Liver (tissue), 9 donors: ENCODE data around the gene NGB. TPM values are rescaled to one million over a fixed set of nuclear protein-coding genes. Genes with fewer than 3 reads are reported as not detected.

Experiments
- DNase-seq: peaks from one replicate; pipeline ENCODE4 v3.0.0-alpha.2; 2017; ENCODE audit warnings: low spot score
- H3K27ac ChIP-seq, 2 donors: one replicate each; pipeline ENCODE4 v1.7.0; 2013; ENCODE audit warnings: inconsistent platforms in 2 of 2, low read length in 2 of 2, control low read depth in 1 of 2, low read depth in 1 of 2, mild to moderate bottlenecking in 1 of 2
- H3K27me3 ChIP-seq, 4 donors: one replicate each; pipeline versions ENCODE4 v1.6.1 to v1.7.0; 2013; ENCODE audit warnings: low read length in 3 of 4, inconsistent platforms in 1 of 4, mild to moderate bottlenecking in 1 of 4, moderate library complexity in 1 of 4; ENCODE audit not compliant: control insufficient read depth in 4 of 4, insufficient read depth in 4 of 4
- H3K36me3 ChIP-seq, 4 donors: one replicate each; pipeline versions ENCODE4 v1.6.1 to v1.7.0; 2013; ENCODE audit warnings: low read length in 3 of 4, mild to moderate bottlenecking in 3 of 4, low read depth in 1 of 4, moderate library complexity in 1 of 4; ENCODE audit not compliant: control insufficient read depth in 4 of 4, insufficient read depth in 3 of 4
- H3K4me1 ChIP-seq, 4 donors: one replicate each; pipeline versions ENCODE4 v1.6.1 to v1.7.0; 2013; ENCODE audit warnings: low read length in 3 of 4, mild to moderate bottlenecking in 3 of 4, moderate library complexity in 1 of 4; ENCODE audit not compliant: control insufficient read depth in 4 of 4, insufficient read depth in 4 of 4
- H3K4me3 ChIP-seq, 3 donors: one replicate each; pipeline versions ENCODE4 v1.6.1 to v1.7.0; 2013; ENCODE audit warnings: low read length in 3 of 3, control low read depth in 1 of 3, low read depth in 1 of 3, mild to moderate bottlenecking in 1 of 3
- H3K9ac ChIP-seq, 2 donors: one replicate each; pipeline ENCODE4 v1.7.0; 2013; ENCODE audit warnings: low read length in 2 of 2, mild to moderate bottlenecking in 2 of 2, moderate library complexity in 2 of 2, control low read depth in 1 of 2, low read depth in 1 of 2
- H3K9me3 ChIP-seq, 4 donors: one replicate each; pipeline versions ENCODE4 v1.6.1 to v1.7.0; 2013; ENCODE audit warnings: low read length in 3 of 4; ENCODE audit not compliant: control insufficient read depth in 4 of 4
- FOXA1 ChIP-seq: IDR thresholded peaks from 2 replicates; pipeline ENCODE4 v1.6.1; 2016; ENCODE audit warnings: antibody characterized with exemption
- FOXA2 ChIP-seq: IDR thresholded peaks from 2 replicates; pipeline ENCODE4 v1.6.1; 2016; ENCODE audit warnings: antibody characterized with exemption
- JUND ChIP-seq, 2 donors: IDR thresholded peaks; 2 replicates each; pipeline ENCODE4 v1.6.1; 2016; ENCODE audit warnings: antibody characterized with exemption in 2 of 2
- RAD21 ChIP-seq, 2 donors: IDR thresholded peaks; 2 replicates each; pipeline ENCODE4 v1.6.1; 2016; ENCODE audit warnings: antibody characterized with exemption in 2 of 2, mild to moderate bottlenecking in 2 of 2
- RXRA ChIP-seq, 2 donors: IDR thresholded peaks; 2 replicates each; pipeline ENCODE4 v1.6.1; 2017 to 2018; ENCODE audit warnings: antibody characterized with exemption in 2 of 2, mild to moderate bottlenecking in 1 of 2
- SP1 ChIP-seq: IDR thresholded peaks from 2 replicates; pipeline ENCODE4 v1.6.1; 2018; ENCODE audit warnings: antibody characterized with exemption, mild to moderate bottlenecking
- YY1 ChIP-seq: IDR thresholded peaks from 2 replicates; pipeline ENCODE4 v1.6.1; 2016; ENCODE audit warnings: antibody characterized with exemption, mild to moderate bottlenecking
- WGBS: extraction: QIAGEN DNeasy Blood & Tissue Kit; methylation state at CpG from one replicate; pipeline ENCODE4 v1.1.7; 2013; 5-methylcytosine and 5-hydroxymethylcytosine counted together
- polyA plus RNA-seq, 2 donors: library from polyadenylated mRNA; stranded (reverse) in 1 of 2; unstranded in 1 of 2; fragments of 200-250 nt in 1 of 2; fragments of >200 nt in 1 of 2; fragmentation: Nextera tagmentation in 1 of 2; extraction: Ambion mirVana in 1 of 2; gene quantifications; one replicate each; pipeline versions ENCODE4 v1.2.1 to v1.2.3, GENCODE V29; 2013 to 2015
- total RNA-seq, 2 donors: library from RNA; depleted of rRNA; stranded (reverse); fragments of >200 nt; gene quantifications; one replicate each; pipeline ENCODE4 v1.2.3, GENCODE V29; 2014
- TF ChIP-seq, protein P1 (sequence below): IDR thresholded peaks from 2 replicates; pipeline ENCODE4 v1.6.1; 2016; ENCODE audit warnings: antibody characterized with exemption
- TF ChIP-seq, protein P2 (sequence below): fragments of 150-350 bp; IDR thresholded peaks from 2 replicates; pipeline ENCODE4 v1.5.1; 2017; ENCODE audit warnings: improper control_type of control experiment, low read depth, low read length; ENCODE audit not compliant: missing input control
- TF ChIP-seq, protein P3 (sequence below): IDR thresholded peaks from 2 replicates; pipeline ENCODE4 v1.6.1; 2016; ENCODE audit warnings: antibody characterized with exemption, mild to moderate bottlenecking
- TF ChIP-seq, protein P4 (sequence below): IDR thresholded peaks from 2 replicates; pipeline ENCODE4 v1.6.1; 2016; ENCODE audit warnings: antibody characterized with exemption
- donor health status: healthy.
- donor health status: healthy.
- donor health status: healthy.
- donor health status: healthy.
- donor health status: healthy.

NGB gene
- total and polyA plus RNA-seq, 4 donors = not detected

DNA sequence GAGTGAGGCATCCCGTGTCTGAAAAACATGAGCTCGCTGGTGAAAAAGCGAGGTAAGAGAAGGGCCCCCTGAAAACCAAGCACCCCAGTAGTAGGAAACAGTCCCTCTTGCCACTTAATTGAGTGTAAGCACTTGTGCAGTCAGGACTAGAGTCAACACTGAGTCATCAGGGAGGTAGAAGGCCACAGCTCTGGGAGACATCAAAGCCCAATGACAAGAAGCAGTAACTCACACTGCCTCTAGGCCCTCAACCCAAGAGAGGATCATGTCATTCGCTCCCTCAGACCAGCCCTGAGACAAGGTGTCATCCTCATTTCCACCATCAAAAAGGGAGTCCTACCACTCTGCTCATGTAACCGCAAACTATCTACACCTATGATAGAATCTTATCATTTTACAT is 31.9 kb upstream of the NGB start:
- Histone ChIP-seq H3K27ac (no peak overlapping the region), H3K9me3 (no peaks in the 10 kb centered on the region), H3K4me3 (no peak overlapping the region), H3K9ac (no peak overlapping the region), H3K36me3 (peaks cover 0 to 15% (median 0%) of the 10 kb centered on the region in 4 donors), H3K4me1 (peaks cover 0 to 6% (median 0%) of the 10 kb centered on the region in 4 donors), H3K27me3 (no peaks in the 10 kb centered on the region)
- WGBS = 98% methylated on average over 5 of the region's 5 CpGs
- TF ChIP-seq FOXA1 (no peak), RAD21 (IDR thresholded peaks at IDR 0.05) (no peak), SP1 (no peak), JUND (IDR thresholded peaks at IDR 0.05) (peak in 1 of 2 donors; percentile 17)
- TF ChIP-seq, protein P1, sequence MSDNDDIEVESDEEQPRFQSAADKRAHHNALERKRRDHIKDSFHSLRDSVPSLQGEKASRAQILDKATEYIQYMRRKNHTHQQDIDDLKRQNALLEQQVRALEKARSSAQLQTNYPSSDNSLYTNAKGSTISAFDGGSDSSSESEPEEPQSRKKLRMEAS = no peak
- DNase-seq = no peak

DNA sequence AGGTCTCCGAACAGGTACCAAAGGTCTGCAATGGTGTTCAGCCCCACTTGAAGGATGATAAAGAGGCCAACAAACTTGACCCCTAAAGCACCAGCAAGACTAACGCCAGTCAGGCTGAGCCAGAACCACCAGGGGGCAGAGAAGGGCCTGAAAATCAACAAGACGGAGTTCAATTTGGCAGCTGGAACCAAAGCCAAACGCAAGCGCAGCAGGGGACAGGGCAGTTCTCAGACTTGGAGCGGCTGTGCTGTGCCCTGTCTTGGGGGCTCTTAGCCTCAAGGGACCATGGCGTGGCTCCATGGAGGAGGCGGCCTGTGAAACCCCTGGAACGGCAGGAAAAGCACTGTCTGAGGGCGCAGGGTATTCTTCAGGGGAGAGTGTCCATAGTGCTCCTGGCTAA is 30.1 kb upstream of the NGB start:
- Histone ChIP-seq H3K27ac (no peak overlapping the region), H3K27me3 (no peaks in the 10 kb centered on the region), H3K9ac (no peak overlapping the region), H3K36me3 (peaks cover under 1 to 25% (median 4%) of the 10 kb centered on the region in 4 donors), H3K4me1 (peaks cover 0 to 6% (median 0%) of the 10 kb centered on the region in 4 donors), H3K4me3 (no peak overlapping the region), H3K9me3 (no peaks in the 10 kb centered on the region)
- peak; percentile 89 to 91 for TF ChIP-seq RAD21 (IDR thresholded peaks at IDR 0.05)
- TF ChIP-seq, protein P2, sequence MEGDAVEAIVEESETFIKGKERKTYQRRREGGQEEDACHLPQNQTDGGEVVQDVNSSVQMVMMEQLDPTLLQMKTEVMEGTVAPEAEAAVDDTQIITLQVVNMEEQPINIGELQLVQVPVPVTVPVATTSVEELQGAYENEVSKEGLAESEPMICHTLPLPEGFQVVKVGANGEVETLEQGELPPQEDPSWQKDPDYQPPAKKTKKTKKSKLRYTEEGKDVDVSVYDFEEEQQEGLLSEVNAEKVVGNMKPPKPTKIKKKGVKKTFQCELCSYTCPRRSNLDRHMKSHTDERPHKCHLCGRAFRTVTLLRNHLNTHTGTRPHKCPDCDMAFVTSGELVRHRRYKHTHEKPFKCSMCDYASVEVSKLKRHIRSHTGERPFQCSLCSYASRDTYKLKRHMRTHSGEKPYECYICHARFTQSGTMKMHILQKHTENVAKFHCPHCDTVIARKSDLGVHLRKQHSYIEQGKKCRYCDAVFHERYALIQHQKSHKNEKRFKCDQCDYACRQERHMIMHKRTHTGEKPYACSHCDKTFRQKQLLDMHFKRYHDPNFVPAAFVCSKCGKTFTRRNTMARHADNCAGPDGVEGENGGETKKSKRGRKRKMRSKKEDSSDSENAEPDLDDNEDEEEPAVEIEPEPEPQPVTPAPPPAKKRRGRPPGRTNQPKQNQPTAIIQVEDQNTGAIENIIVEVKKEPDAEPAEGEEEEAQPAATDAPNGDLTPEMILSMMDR = peak; percentile 76
- TF ChIP-seq, protein P3, sequence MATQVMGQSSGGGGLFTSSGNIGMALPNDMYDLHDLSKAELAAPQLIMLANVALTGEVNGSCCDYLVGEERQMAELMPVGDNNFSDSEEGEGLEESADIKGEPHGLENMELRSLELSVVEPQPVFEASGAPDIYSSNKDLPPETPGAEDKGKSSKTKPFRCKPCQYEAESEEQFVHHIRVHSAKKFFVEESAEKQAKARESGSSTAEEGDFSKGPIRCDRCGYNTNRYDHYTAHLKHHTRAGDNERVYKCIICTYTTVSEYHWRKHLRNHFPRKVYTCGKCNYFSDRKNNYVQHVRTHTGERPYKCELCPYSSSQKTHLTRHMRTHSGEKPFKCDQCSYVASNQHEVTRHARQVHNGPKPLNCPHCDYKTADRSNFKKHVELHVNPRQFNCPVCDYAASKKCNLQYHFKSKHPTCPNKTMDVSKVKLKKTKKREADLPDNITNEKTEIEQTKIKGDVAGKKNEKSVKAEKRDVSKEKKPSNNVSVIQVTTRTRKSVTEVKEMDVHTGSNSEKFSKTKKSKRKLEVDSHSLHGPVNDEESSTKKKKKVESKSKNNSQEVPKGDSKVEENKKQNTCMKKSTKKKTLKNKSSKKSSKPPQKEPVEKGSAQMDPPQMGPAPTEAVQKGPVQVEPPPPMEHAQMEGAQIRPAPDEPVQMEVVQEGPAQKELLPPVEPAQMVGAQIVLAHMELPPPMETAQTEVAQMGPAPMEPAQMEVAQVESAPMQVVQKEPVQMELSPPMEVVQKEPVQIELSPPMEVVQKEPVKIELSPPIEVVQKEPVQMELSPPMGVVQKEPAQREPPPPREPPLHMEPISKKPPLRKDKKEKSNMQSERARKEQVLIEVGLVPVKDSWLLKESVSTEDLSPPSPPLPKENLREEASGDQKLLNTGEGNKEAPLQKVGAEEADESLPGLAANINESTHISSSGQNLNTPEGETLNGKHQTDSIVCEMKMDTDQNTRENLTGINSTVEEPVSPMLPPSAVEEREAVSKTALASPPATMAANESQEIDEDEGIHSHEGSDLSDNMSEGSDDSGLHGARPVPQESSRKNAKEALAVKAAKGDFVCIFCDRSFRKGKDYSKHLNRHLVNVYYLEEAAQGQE = no peak
- peak in 1 of 2 donors; percentile 19 for TF ChIP-seq RXRA (IDR thresholded peaks at IDR 0.05)
- peak; percentile 65 for TF ChIP-seq FOXA2
- DNase-seq = peak; percentile 74
- 34% methylated on average over 10 of the region's 10 CpGs for WGBS

DNA sequence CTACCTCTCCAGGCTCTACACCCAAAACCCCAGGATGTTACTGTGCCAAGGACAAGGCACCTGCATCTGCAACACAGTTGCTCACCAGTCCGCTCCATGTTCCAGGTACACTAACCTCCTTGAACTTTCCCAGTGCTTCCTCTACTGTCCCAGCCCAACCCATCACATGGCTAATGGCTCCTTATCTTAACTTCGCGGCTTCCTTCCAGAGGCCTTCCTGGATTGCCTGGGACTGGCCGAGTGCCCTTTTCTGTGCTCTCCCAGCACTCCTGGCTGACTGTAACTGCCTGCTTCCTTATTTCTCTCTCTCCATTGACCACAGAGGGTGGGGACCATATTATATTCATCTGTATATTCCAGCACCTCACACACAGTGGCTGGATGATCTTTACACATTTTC is 28.8 kb upstream of the NGB start:
- WGBS = 74% methylated on average over 4 of the region's 4 CpGs

More for the DNA sequence above, 28.8 kb upstream of the NGB start:
- Histone ChIP-seq H3K27ac (no peak overlapping the region), H3K27me3 (no peaks in the 10 kb centered on the region), H3K36me3 (peaks cover 4 to 23% (median 6%) of the 10 kb centered on the region in 4 donors), H3K4me3 (no peak overlapping the region), H3K4me1 (peaks cover 0 to 6% (median 0%) of the 10 kb centered on the region in 4 donors), H3K9me3 (no peaks in the 10 kb centered on the region), H3K9ac (no peak overlapping the region)
- DNase-seq = no peak
- TF ChIP-seq, protein P4, sequence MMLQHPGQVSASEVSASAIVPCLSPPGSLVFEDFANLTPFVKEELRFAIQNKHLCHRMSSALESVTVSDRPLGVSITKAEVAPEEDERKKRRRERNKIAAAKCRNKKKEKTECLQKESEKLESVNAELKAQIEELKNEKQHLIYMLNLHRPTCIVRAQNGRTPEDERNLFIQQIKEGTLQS = no peak
- TF ChIP-seq, protein P2 = no peak
- no peak for TF ChIP-seq YY1
- no peak for TF ChIP-seq JUND (IDR thresholded peaks at IDR 0.05)
